Cerebellar cortex (tissue), 1 donor: ENCODE data around the gene F12.
A peak's percentile ranks its signal among the peaks of the same experiment; 100 is the strongest.

Experiments used
- DNase-seq: peaks from one replicate; pipeline ENCODE4 v3.0.0-alpha.2; 2015; ENCODE audit warnings: low spot score

Gene F12

GRCh38 chr5:177412603-177413233 is 3.4 kb upstream of the F12 start:
- DNase-seq = no peak

DNA sequence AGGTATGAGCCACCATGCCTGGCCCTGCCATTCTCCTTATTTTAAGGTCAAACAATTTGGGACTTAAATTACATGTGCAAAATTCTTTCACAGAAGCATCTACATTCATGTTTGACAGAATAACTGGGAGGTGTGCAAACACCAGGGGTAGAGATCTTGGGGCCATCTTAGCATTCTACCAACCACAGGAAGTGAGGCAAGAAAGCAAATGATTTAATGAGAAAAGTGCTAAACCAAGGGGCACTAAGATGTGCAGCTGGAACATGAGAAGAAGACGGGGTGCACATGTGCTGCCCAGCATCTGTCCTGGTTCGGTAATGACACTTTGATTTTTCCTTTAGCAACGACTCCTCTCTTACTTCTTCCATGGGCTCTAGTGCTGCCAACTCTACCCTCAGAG is 1.2 kb upstream of the F12 start:
- DNase-seq = no peak

GRCh38 chr5:177405805-177406204 is 3.6 kb downstream of the F12 start:
- DNase-seq = no peak

- DNase-seq = no peak
Measured at GRCh38 chr5:177405312-177405711, 4.1 kb downstream of the F12 start.

DNA sequence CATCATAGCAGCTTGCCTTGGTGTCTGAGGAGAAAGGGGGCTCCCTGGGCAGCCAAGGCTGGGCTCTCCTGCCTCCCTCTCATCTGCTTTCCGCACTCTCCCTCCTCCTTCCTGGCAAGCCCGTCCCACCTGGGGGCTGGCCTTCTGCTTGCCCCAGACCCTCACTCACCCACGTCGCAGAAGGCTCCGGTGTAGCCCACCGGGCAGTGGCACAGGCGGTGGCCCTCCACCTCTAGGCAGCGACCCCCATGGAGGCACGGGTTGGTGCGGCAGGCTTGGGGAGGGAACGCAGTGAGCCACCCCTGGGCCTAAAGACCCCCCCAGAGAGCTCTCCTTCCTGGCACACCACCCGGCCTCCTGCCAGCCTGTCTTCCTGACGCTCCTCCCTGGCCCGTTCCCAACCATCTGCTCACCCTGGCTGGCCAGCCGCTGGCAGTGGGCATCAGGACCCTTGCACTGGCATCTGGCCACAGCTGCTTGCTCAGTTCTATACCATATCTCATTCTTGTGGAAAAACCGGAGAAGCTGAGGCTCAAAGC is 4.7 kb downstream of the F12 start:
- no peak for DNase-seq

DNA sequence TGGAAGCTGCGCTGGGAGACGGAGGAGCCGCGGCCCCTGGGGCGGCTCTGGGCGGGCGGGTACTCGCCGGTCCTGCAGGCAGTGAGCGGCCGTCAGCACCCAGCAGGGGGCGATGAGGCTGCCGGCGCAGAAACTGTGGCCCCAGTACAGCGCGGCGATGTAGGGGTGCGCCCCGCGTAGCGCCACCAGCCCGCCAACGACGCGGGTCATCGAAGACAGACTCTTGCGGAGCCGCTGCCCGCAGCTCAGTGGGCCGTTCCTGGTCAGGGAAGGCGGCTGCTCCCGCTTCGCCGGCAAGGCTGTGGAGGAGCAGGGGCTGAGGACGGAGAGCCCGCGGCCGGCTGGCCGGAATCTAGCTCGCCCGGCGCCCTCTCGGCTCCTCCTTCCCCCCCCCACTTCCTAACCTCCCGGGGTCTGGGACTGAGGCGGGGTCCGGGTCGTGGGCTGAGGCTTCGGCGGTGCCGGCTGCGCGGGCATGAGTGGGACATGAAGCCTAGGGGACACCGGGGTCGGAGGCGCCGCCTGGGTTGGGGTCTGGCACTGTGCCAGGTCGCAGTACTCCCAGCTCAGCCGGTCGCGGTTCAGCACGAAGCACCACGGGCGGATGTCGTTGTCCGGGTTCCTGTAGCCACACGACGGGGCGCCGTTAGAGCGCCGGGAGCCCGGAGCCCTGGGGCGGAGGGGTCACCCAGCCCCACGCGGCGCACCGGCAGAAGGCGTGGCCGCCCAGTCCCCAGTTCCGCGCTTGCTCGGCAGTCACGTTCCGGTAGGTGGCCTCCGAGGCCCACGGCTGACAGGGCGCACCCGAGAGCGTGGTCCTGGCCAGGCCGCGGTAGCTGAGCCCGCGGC is 5.3 kb downstream of the F12 start:
- peak; percentile 71 for DNase-seq

DNA sequence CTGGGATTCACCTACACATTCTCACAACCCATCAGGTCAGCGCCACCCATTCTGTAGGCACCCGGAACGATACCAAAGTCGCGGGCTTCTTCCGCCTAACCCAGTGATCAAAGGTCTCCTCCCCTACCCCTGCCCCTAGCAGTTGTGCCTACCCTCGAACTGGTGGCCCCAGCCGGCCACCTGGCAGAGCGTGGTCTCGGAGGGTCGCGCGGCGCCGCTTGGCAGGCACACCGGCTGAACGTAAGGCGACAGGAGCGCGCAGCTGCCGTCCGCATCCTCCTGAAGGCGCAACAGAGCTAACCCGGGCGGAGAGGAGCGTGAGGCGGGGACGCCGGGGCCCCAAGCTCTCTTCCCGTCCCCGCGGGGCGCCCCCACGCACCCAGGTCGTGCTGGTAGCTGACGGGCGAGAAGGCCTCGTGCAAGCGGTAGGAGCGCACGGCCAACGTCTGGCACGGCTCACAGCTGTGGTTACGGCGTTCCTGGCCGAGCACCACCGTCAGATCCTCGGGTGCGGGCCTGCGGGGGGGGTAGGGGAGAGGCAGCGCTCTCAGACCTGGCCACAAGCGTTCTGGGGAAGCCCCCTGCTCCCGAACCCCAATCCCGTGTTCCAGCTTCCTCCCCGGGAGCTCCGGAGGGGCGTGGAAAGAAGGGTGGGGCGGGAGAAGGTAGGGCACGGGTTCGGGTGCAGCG is 6.1 kb downstream of the F12 start:
- DNase-seq = no peak

DNA sequence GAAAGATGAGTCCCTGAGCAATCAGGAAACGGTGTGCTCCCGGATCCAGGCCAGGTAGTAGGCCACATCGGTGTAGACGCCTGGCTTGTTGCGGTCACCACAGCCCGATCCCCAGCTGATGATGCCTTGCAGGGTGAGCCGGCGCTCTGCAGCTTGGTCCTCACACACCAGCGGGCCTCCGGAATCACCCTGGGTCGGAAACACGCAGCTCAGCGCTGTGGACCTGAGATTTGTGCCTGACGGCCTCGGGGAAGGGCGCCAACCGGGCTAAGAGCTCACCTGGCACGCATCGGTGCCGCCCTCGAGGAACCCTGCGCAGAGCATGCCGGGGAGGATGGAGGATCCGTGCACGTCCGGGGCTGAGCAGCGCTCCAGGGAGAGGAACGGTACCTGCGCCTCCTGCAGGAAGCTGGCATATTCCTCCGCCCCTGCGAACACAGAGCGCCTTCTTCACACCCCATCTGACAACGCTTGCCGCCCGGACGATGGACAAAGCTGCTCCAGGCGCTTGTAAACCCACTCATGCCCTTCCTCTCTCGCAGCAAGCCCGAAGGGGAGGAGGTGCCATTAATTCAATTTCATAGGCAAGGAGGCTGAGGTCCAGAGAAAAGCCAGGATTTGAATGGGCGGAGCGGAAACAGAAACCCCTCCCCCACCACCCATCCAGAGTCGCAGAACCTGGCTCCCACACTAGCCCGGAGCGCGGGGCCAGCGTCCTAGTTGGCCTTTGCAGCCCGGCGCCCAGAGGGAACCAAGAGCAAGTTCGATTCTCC is 6.9 kb downstream of the F12 start:
- peak; percentile 57 for DNase-seq

GRCh38 chr5:177399997-177400868 is 9.1 kb downstream of the F12 start, which contains the start of gene PFN3:
PFN3 (minus strand) TSS chr5:177400661; CDS start chr5:177400576, 85 bp downstream.
- no peak for DNase-seq

GRCh38 chr5:177397875-177398390 is 11.4 kb downstream of the F12 start:
- no peak for DNase-seq

- no peak for DNase-seq
Measured at GRCh38 chr5:177396807-177397206, 12.6 kb downstream of the F12 start.

GRCh38 chr5:177396078-177396477 is 13.3 kb downstream of the F12 start:
- DNase-seq = no peak

GRCh38 chr5:177393990-177394389 is 15.4 kb downstream of the F12 start:
- no peak for DNase-seq

- no peak for DNase-seq
Measured at GRCh38 chr5:177393206-177393765, 16.1 kb downstream of the F12 start.

DNA sequence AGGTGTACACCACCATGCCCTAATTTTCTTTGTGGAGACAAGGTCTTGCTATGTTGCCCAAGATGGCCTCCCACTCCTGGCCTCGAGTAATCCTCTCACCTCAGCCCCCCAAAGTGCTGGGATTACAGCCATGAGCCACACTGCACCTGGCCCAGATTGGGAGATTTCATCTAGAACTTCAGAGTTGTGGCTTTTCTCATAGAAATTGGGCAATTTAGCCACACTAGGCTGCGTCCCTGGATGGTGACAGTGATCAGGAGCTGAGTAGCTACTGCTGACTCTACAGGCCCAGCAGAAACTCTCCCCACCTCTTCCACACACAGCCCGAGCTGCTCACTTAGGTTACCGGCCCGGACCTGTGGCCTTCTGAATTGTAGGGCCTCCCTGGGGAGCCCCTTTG is 16.6 kb downstream of the F12 start:
- no peak for DNase-seq

- DNase-seq = peak; percentile 88
Measured at GRCh38 chr5:177390363-177391300, 18.7 kb downstream of the F12 start.

DNA sequence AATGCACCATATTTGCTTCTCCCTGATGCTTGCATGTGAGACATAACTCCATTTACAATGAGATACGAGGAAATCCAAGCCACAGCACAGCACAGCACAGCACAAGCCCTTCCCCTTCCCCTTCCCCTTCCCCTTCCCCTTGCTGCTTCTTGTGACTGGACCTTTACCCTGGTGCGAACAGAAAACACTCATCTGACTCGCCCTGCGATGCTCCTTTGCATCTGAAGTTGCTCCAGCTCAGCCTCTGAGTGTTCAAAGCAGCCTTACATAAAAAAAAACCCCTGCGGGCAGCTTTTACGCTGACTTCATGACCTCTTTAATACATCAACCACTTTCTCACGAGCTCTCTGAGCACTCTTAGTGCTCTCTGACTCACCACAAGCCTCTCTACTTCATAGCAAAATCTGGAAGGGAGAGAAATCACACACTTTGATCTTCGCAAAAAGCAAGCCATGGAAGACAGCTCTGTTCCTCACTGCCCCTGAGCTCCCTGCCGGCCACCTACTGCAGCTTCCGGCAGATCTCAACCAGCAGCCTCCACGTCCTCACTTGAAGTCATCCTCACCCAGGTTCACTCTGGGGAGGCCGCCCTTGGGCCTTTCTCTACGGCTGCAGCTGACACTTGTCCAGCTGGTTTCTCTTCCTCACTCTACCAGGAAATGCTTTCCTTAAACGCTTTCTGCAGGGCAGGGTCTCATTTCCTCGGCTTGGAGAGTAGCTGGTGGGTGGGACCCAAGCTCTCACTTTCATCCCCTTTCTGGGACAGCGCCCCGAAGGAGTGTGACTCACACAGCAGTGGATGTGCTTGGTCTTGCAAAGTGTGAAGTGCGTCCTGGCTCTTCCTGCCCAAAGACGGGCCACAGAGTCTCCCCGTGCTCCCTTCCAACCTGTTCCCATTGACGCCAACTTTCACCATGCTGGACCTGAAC is 19.9 kb downstream of the F12 start:
- DNase-seq = no peak

DNA sequence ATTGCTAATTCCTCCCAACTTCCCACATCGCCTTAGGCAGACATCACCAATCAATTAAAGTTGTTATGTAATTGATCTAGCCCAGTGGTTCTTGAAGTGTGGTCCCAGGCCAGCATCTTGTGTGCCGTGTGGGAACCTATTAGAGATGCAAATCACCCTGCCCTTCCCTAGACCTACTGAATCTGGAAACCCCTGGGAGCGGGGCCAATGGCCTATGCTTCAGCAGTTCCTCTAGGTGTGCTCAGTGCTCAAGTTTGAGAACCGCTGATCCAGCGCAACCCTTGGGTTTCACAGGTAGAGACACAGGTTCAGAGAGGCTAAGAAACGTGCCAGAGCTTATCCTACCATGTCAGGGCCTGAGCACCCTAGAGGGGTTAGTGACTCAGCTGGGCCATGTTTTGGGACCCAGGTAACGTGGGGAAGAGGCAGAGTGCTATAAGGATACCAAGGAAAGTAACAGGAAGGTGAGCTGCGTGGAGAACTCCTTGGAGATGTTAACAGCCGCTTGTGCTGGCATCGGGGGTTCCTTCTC is 20.8 kb downstream of the F12 start:
- no peak for DNase-seq
